HFFc6 (cell line): ENCODE data around the gene MYO1G. TPM values are rescaled to one million over a fixed set of nuclear protein-coding genes. Genes with fewer than 3 reads are reported as not detected.
A peak's percentile ranks its signal among the peaks of the same experiment; 100 is the strongest.

ENCODE experiments used
- DNase-seq: peaks from one replicate; pipeline ENCODE4 v3.0.0-alpha.2; 2018
- H3K27ac Mint-ChIP-seq: 2 replicates; pipeline ENCODE4 v1.8.0; 2020; ENCODE audit warnings: mild to moderate bottlenecking, mixed read lengths
- H3K27me3 Mint-ChIP-seq: 2 replicates; pipeline ENCODE4 v1.8.0; 2021; ENCODE audit warnings: mild to moderate bottlenecking, moderate library complexity, mixed read lengths; ENCODE audit not compliant: insufficient read depth
- H3K36me3 Mint-ChIP-seq: 2 replicates; pipeline ENCODE4 v1.8.0; 2021; ENCODE audit warnings: low read depth, mixed read lengths
- H3K4me1 Mint-ChIP-seq: 2 replicates; pipeline ENCODE4 v1.8.0; 2020; ENCODE audit warnings: low read depth, mixed read lengths
- H3K4me3 Mint-ChIP-seq: 2 replicates; pipeline ENCODE4 v1.8.0; 2020; ENCODE audit warnings: mild to moderate bottlenecking, moderate library complexity, mixed read lengths
- H3K9me3 Mint-ChIP-seq: 2 replicates; pipeline ENCODE4 v1.8.0; 2020; ENCODE audit warnings: mild to moderate bottlenecking, mixed read lengths
- CTCF ChIP-seq: fragments of 200-600 bp; sonication (generic); IDR thresholded peaks from 2 replicates; pipeline ENCODE4 v1.5.0; 2021; ENCODE audit warnings: antibody characterized with exemption, mild to moderate bottlenecking
- total RNA-seq, 6 experiments: library from RNA; stranded (reverse); fragmentation: NEBNext Ultra II Directional; extraction: Animal tissue kit (Norgen Biotek cat#: 25700); gene quantifications; 2 replicates in 1 of 6; 3 replicates in 5 of 6; pipeline ENCODE4 v1.2.3, GENCODE V29; 2021

MYO1G gene
- total RNA-seq, 6 experiments from 2014 or later: not detected

- DNase-seq: no peak
- H3K4me1 Mint-ChIP-seq: peaks cover 62% of the 10 kb centered on the region
- H3K4me3 Mint-ChIP-seq: peak overlapping the region; percentile 100
- H3K9me3 Mint-ChIP-seq: peaks cover 3% of the 10 kb centered on the region; the same call in 1 of the 2 replicates
- peak overlapping the region; percentile 98 for H3K27ac Mint-ChIP-seq
- peaks cover 31% of the 10 kb centered on the region for H3K36me3 Mint-ChIP-seq
- peaks cover 3% of the 10 kb centered on the region; the same call in 1 of the 2 replicates for H3K27me3 Mint-ChIP-seq
- TF ChIP-seq CTCF: no peak
Observed at GRCh38 chr7:44985033-44985695, 6.3 kb upstream of the MYO1G start.

GRCh38 chr7:44984478-44984758 is 5.6 kb upstream of the MYO1G start:
- peaks cover 67% of the 10 kb centered on the region for H3K4me1 Mint-ChIP-seq
- peak overlapping the region; percentile 100 for H3K4me3 Mint-ChIP-seq
- peaks cover 31% of the 10 kb centered on the region for H3K36me3 Mint-ChIP-seq
- peak overlapping the region; percentile 15 for H3K27ac Mint-ChIP-seq
- no peak for TF ChIP-seq CTCF
- H3K27me3 Mint-ChIP-seq: peaks cover 3% of the 10 kb centered on the region; the same call in 1 of the 2 replicates
- H3K9me3 Mint-ChIP-seq: peaks cover 3% of the 10 kb centered on the region; the same call in 1 of the 2 replicates
- no peak for DNase-seq

- Mint-ChIP-seq H3K27me3 (peaks cover 3% of the 10 kb centered on the region; the same call in 1 of the 2 replicates), H3K27ac (peak overlapping the region; percentile 15), H3K9me3 (peaks cover 3% of the 10 kb centered on the region; the same call in 1 of the 2 replicates), H3K4me1 (peaks cover 64% of the 10 kb centered on the region), H3K36me3 (peaks cover 31% of the 10 kb centered on the region), H3K4me3 (peak overlapping the region; percentile 100)
- no peak for DNase-seq
- TF ChIP-seq CTCF: no peak
Observed at GRCh38 chr7:44983742-44984477, 5.1 kb upstream of the MYO1G start.

GRCh38 chr7:44982970-44983369 is 4.2 kb upstream of the MYO1G start:
- DNase-seq: no peak
- Mint-ChIP-seq H3K27me3 (peaks cover 3% of the 10 kb centered on the region; the same call in 1 of the 2 replicates), H3K4me3 (no peak overlapping the region), H3K36me3 (peaks cover 31% of the 10 kb centered on the region), H3K9me3 (peaks cover 3% of the 10 kb centered on the region; the same call in 1 of the 2 replicates), H3K4me1 (peaks cover 57% of the 10 kb centered on the region), H3K27ac (no peak overlapping the region)
- no peak for TF ChIP-seq CTCF

GRCh38 chr7:44982535-44982923 is 3.7 kb upstream of the MYO1G start:
- peaks cover 3% of the 10 kb centered on the region; the same call in 1 of the 2 replicates for H3K27me3 Mint-ChIP-seq
- no peak overlapping the region for H3K4me3 Mint-ChIP-seq
- DNase-seq: no peak
- TF ChIP-seq CTCF: no peak
- no peak overlapping the region for H3K27ac Mint-ChIP-seq
- H3K9me3 Mint-ChIP-seq: peaks cover 3% of the 10 kb centered on the region; the same call in 1 of the 2 replicates
- H3K36me3 Mint-ChIP-seq: peaks cover 31% of the 10 kb centered on the region
- H3K4me1 Mint-ChIP-seq: peaks cover 53% of the 10 kb centered on the region
